ENCODE results near the gene CRY2.

DNA sequence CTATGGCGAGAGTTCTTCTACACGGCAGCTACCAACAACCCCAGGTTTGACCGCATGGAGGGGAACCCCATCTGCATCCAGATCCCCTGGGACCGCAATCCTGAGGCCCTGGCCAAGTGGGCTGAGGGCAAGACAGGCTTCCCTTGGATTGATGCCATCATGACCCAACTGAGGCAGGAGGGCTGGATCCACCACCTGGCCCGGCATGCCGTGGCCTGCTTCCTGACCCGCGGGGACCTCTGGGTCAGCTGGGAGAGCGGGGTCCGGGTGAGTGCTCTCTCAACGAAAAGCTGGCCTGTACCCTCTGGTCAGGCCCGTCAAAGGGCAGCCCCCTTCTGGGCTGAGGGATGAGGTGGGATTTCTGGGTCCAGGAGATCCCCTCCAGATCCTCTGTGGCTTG lies 22.3 kb downstream of the CRY2 start:
- TF ChIP-seq, protein P1, sequence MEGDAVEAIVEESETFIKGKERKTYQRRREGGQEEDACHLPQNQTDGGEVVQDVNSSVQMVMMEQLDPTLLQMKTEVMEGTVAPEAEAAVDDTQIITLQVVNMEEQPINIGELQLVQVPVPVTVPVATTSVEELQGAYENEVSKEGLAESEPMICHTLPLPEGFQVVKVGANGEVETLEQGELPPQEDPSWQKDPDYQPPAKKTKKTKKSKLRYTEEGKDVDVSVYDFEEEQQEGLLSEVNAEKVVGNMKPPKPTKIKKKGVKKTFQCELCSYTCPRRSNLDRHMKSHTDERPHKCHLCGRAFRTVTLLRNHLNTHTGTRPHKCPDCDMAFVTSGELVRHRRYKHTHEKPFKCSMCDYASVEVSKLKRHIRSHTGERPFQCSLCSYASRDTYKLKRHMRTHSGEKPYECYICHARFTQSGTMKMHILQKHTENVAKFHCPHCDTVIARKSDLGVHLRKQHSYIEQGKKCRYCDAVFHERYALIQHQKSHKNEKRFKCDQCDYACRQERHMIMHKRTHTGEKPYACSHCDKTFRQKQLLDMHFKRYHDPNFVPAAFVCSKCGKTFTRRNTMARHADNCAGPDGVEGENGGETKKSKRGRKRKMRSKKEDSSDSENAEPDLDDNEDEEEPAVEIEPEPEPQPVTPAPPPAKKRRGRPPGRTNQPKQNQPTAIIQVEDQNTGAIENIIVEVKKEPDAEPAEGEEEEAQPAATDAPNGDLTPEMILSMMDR (IDR thresholded peaks at IDR 0.05 in 8 of 11, conservative IDR thresholded peaks at IDR 0.05 in 3 of 11), result no peak
- no peak for TF ChIP-seq POLR2A (IDR thresholded peaks at IDR 0.05)

All from spleen (tissue), 7 donors.